Common myeloid progenitor, CD34-positive (primary cell): ENCODE measurements around the gene MMP17.

Experiments used
- CTCF ChIA-PET: fragments of 350-600 bp; sonication (Branson Sonifier 250); formaldehyde crosslinking; loops from one replicate; lab custom pipeline; 2021; ENCODE audit warnings: antibody characterized with exemption; lab: Charles Lee
- POLR2A ChIA-PET: fragments of 350-600 bp; sonication (Branson Sonifier 250); formaldehyde crosslinking; loops from one replicate; lab custom pipeline; 2021; ENCODE audit warnings: antibody characterized with exemption; lab: Charles Lee
- DNase-seq, 3 donors: peaks; one replicate each; pipeline versions ENCODE4 v3.0.0 to v3.0.0-alpha.2; 2013
- H3K27ac ChIP-seq, 2 experiments: 1 replicate in 1 of 2; 2 replicates in 1 of 2; pipeline ENCODE4 v1.7.0; 2013; ENCODE audit warnings: inconsistent platforms in 2 of 2, low read length in 2 of 2, mild to moderate bottlenecking in 2 of 2, low read depth in 1 of 2, moderate library complexity in 1 of 2; ENCODE audit not compliant: severe bottlenecking in 2 of 2, insufficient read depth in 1 of 2, poor library complexity in 1 of 2
- H3K27me3 ChIP-seq, 5 experiments: replicated peaks in 2 of 5; 1 replicate in 3 of 5; 2 replicates in 2 of 5; pipeline versions ENCODE4 v1.6.1 to v1.7.0; 2013; ENCODE audit warnings: low read length in 4 of 5, mild to moderate bottlenecking in 2 of 5, moderate library complexity in 2 of 5, inconsistent platforms in 1 of 5; ENCODE audit not compliant: insufficient read depth in 5 of 5, control insufficient read depth in 4 of 5
- H3K36me3 ChIP-seq, 4 experiments: 1 replicate in 2 of 4; 2 replicates in 2 of 4; pipeline versions ENCODE4 v1.6.1 to v1.7.0; 2013; ENCODE audit warnings: low read length in 3 of 4, control low read depth in 1 of 4, mild to moderate bottlenecking in 1 of 4; ENCODE audit not compliant: control insufficient read depth in 4 of 4, insufficient read depth in 4 of 4
- H3K4me1 ChIP-seq, 4 experiments: 1 replicate in 3 of 4; 2 replicates in 1 of 4; pipeline versions ENCODE4 v1.6.1 to v1.7.1; 2013; ENCODE audit warnings: low read length in 3 of 4, mild to moderate bottlenecking in 3 of 4, control low read depth in 1 of 4, inconsistent platforms in 1 of 4, moderate library complexity in 1 of 4; ENCODE audit not compliant: control insufficient read depth in 4 of 4, insufficient read depth in 4 of 4; ENCODE audit errors: control extremely low read depth in 1 of 4
- H3K4me3 ChIP-seq, 7 experiments: 1 replicate in 4 of 7; 2 replicates in 3 of 7; pipeline versions ENCODE4 v1.5.1 to v1.7.0; 2013; ENCODE audit warnings: mild to moderate bottlenecking in 7 of 7, low read length in 6 of 7, moderate library complexity in 6 of 7, inconsistent platforms in 2 of 7, low read depth in 2 of 7, control low read depth in 1 of 7; ENCODE audit not compliant: insufficient read depth in 4 of 7, control insufficient read depth in 1 of 7; ENCODE audit errors: extremely low read depth in 1 of 7
- H3K9me3 ChIP-seq, 5 experiments: 1 replicate in 4 of 5; 2 replicates in 1 of 5; pipeline versions ENCODE4 v1.6.1 to v1.7.1; 2013; ENCODE audit warnings: low read length in 4 of 5, mild to moderate bottlenecking in 2 of 5, inconsistent platforms in 1 of 5, low read depth in 1 of 5, moderate library complexity in 1 of 5; ENCODE audit not compliant: control insufficient read depth in 4 of 5, insufficient read depth in 2 of 5; ENCODE audit errors: control extremely low read depth in 1 of 5
- WGBS: methylation state at CpG from one replicate; pipeline ENCODE4 v1.1.5; 2013; ENCODE audit not compliant: insufficient coverage; 5-methylcytosine and 5-hydroxymethylcytosine counted together

Gene MMP17

DNA sequence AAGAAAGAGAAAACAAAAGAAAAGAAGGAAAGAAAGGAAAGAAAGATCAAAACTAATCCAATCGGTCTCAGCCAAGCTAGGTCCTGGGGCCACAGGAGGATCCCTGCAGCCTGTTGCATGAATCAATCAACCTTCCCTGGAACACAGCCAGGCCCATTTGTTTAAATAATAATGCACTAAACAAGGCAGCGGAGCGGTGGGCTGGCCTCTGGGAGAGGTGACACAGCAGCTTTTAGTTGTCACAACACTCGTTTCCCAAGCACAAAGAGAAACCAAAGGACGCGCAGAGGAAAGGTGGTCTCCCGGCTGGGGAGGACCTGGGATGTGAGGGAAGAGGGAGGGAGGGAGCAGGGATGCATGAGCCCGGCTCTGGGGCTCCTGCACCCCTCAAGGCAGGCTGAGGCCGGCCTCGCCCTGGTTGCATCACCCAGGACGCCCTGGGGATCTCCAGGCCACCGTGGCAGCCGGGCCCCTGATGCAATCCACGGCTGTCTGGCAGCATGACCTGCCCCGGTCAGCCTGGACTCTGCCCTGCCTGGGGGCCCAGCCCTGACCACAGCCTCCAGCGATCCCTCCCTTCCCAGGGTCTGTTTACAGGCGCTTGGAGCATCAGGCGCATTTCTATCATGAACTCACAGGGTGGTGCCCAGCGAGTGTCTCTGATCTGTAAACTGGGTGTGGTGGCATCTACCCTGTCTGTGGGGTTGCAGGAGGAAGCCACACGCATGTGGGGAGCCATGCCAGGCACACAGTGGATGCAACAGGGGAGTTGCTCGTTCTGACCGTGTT lies 32.5 kb downstream of the MMP17 start:
- 64% methylated on average over 21 of the region's 22 CpGs for WGBS
- ChIA-PET POLR2A (interaction anchor here (0.6 kb wide), 1 partner anchor 127 kb away, joined by 3 read pairs; no protein-coding TSS in a partner anchor), CTCF (no interaction called here)
- peak; percentile 58 to 86 (median 86) for DNase-seq
- Histone ChIP-seq H3K4me1 (peaks cover 0 to 34% (median 10%) of the 10 kb centered on the region in 4 experiments), H3K4me3 (peak overlapping the region in 2 of 7 experiments; percentile 8), H3K36me3 (no peaks in the 10 kb centered on the region), H3K27me3 (peaks cover 0 to 5% (median 0%) of the 10 kb centered on the region in 5 experiments), H3K9me3 (no peaks in the 10 kb centered on the region), H3K27ac (peak overlapping the region in 1 of 2 experiments; percentile 38)

DNA sequence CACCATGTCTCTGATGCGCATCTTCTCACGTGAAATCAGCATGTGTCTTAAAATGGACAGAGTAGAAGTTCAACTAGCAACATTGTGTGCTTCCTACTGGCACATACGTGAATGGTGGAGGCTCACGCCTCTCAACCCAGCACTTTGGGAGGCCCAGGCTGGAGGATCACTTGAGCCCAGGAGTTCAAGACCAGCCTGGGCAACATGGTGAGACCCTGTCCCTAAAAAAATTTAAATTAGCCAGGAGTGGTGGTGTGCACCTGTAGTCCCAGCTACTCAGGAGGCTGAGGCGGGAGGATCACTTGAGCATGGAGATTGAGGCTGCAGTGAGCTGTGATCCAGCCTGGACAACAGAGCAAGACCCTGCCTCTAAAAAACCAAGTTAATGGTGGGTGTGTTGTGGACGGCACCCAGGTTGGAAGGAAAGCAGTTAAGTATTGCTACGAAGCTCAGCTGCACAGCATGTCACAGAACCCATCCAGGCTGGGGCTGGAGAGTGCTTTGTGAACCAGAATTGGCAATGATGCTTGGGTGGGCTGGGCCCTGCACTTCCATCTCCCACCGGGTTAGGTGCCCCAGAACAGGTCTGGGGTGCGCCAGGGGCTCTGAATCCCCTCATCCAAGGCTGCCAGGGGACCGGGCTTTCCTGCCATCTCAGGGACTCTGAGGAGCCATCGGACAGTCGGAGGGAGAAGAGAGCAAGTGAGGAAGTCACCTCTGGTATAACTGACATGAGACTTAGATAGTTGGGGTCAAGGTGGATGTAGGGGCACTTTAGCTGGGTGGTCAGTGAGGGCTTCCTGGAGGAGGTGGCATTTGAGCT lies 33.3 kb downstream of the MMP17 start:
- H3K27ac ChIP-seq = no peak overlapping the region
- POLR2A ChIA-PET = no interaction called here
- no peak overlapping the region for H3K4me3 ChIP-seq
- H3K4me1 ChIP-seq = peaks cover 0 to 34% (median 10%) of the 10 kb centered on the region in 4 experiments
- no peaks in the 10 kb centered on the region for H3K9me3 ChIP-seq
- CTCF ChIA-PET = no interaction called here
- no peak for DNase-seq
- WGBS = 95% methylated on average over 12 of the region's 12 CpGs
- H3K27me3 ChIP-seq = no peaks in the 10 kb centered on the region
- H3K36me3 ChIP-seq = no peaks in the 10 kb centered on the region

DNA sequence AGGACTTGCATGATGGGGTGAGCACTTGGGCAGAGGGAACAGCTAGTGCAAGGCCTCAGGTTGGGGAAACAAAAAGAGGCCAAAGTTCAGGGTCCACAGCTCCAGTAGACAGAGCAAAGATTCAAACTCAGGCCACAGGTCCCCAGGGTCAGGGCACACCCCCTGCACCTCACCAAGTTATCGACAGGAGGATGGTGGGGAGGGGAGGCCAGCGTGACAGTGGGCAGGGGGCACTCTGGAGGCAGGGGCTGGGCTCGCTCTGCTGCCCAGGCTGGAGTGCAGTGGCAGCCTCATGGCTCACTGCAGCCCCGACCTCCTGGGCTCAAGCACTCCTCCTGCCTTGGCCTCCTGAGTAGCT lies 33.9 kb downstream of the MMP17 start:
- H3K36me3 ChIP-seq = no peaks in the 10 kb centered on the region
- ChIA-PET CTCF (no interaction called here), POLR2A (no interaction called here)
- H3K27ac ChIP-seq = no peak overlapping the region
- WGBS = 72% methylated on average over 4 of the region's 4 CpGs
- no peak for DNase-seq
- peaks cover 0 to 34% (median 10%) of the 10 kb centered on the region in 4 experiments for H3K4me1 ChIP-seq
- no peaks in the 10 kb centered on the region for H3K27me3 ChIP-seq
- H3K4me3 ChIP-seq = no peak overlapping the region
- H3K9me3 ChIP-seq = no peaks in the 10 kb centered on the region

DNA sequence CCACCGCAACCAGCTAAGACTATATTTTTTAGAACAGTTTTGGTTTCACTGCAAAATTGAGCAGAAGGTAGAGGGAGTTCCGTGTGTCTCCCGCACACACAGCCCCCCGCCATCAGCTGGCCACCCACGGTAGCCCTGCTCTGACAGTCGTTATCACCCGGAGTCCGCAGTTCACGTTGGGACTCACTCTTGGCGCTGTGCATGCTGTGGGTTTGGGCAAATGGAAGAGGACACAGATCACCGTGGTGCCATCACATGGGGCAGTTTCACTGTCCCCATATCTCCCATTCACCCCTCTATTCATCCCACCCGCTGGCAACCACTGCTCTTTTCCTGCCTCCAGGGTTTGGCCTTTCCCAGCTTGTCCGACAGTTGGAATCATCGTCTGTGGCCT lies 34.4 kb downstream of the MMP17 start:
- POLR2A ChIA-PET = no interaction called here
- CTCF ChIA-PET = no interaction called here
- peaks cover 0 to 34% (median 10%) of the 10 kb centered on the region in 4 experiments for H3K4me1 ChIP-seq
- no peak overlapping the region for H3K27ac ChIP-seq
- WGBS = 83% methylated on average over 13 of the region's 14 CpGs
- no peak for DNase-seq
- no peaks in the 10 kb centered on the region for H3K9me3 ChIP-seq
- no peaks in the 10 kb centered on the region for H3K36me3 ChIP-seq
- no peaks in the 10 kb centered on the region for H3K27me3 ChIP-seq
- no peak overlapping the region for H3K4me3 ChIP-seq

DNA sequence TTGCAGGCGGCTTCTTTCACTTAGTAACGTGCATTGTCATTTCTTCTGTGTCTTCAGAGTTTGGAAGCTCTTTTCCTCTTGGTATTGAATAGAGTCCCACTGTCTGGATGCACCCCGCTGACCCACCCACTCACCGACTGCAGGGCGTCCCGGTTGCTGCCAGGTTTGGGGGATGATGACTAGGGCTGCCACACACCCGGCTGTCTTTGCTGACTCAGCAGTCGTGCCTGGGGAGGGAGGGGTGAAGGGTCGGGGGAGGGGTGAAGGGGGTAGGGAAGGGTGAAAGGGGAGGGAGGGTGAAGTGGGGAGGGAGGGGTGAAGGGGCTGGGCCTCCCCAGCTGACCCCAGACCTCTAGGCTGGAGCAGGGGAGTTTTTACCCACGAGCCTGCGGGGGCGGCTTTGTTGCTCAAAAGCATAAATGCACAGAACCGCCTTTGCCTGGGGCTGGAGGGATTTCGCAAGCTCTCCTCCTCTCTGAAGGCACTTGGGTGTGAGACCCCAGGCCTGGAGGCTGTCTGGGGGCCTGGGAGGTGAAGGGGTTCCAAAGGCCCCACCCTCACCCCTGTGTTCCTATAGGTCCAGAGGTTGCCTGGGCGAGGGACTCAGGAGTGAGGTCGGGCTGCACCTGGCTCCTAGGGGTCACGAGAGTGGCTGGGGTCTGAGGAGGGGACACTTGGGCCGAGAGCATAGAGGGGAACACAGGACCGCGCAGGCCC lies 35.0 kb downstream of the MMP17 start:
- Histone ChIP-seq H3K36me3 (no peaks in the 10 kb centered on the region), H3K9me3 (no peaks in the 10 kb centered on the region), H3K4me1 (peaks cover 0 to 34% (median 10%) of the 10 kb centered on the region in 4 experiments), H3K27ac (no peak overlapping the region), H3K27me3 (no peaks in the 10 kb centered on the region), H3K4me3 (no peak overlapping the region)
- CTCF ChIA-PET = no interaction called here
- 66% methylated on average over 17 of the region's 20 CpGs for WGBS
- DNase-seq = peak in 2 of 3 donors; percentile 41 to 45
- POLR2A ChIA-PET = no interaction called here

DNA sequence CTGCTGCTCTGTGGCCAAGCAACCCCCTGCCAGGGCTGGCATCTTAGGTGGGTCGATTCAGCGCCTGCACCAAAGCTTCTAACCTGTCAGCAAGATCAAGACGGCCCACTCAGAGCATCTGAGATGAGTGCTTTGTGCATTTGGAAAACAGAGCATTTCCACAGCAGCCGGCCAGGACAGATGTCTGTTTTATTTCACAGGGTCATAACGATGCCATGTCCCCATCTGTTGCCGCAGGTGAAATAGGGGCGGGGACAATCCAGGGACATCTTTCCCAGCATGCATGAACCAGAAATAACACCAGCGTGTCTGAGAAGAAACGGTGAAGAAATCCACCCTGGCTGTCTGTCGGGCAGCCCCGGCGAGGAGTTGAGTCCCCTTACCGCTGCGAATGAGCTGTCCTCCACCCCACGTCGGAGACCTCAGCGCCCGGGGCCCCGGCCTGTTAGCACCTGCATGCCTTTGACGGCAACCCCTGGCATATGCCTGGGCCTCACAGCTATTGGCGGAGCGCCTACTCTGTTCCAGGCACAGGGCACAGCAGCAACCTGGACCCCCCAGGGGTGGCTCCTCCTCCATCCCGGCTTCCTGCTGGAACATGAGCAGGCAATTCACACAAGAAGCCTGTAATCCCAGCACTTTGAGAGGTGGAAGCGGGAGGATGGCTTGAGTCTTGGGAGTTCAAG lies 35.7 kb downstream of the MMP17 start:
- H3K36me3 ChIP-seq = no peaks in the 10 kb centered on the region
- ChIA-PET POLR2A (no interaction called here), CTCF (interaction anchor here (1.1 to 1.2 kb wide), 2 partner anchors 12 to 33 kb away, joined by 3 read pairs; no protein-coding TSS in a partner anchor)
- no peaks in the 10 kb centered on the region for H3K9me3 ChIP-seq
- H3K27ac ChIP-seq = no peak overlapping the region
- WGBS = 92% methylated on average over 22 of the region's 24 CpGs
- H3K4me3 ChIP-seq = no peak overlapping the region
- no peaks in the 10 kb centered on the region for H3K27me3 ChIP-seq
- peaks cover 0 to 34% (median 10%) of the 10 kb centered on the region in 4 experiments for H3K4me1 ChIP-seq
- DNase-seq = no peak
